Activated naive CD8-positive, alpha-beta T cell treated with anti-CD3 and anti-CD28 coated beads, Interleukin-2, amount 10 ng/mL, durations not matched to agents 7 days and 5 days (primary cell): ENCODE data around the gene BRD7. TPM values are rescaled to one million over a fixed set of nuclear protein-coding genes. Genes with fewer than 3 reads are reported as not detected.

Experiments
- ATAC-seq: fragments of 150-1000 bp; cut with Tn5 transposase; one replicate; pipeline ENCODE4 v1.10.0; 2021; ENCODE audit warnings: low read depth, moderate library complexity
- POLR2A ChIA-PET: fragments of 350-600 bp; sonication (Branson Sonifier 250); formaldehyde crosslinking; loops from one replicate; lab custom pipeline; 2021; ENCODE audit warnings: antibody characterized with exemption; lab: Charles Lee
- DNase-seq: peaks from one replicate; pipeline ENCODE4 v3.0.0; 2021
- H3K27ac Mint-ChIP-seq: one replicate; pipeline ENCODE4 v1.8.0; 2022; ENCODE audit warnings: mild to moderate bottlenecking, mixed read lengths
- H3K27me3 Mint-ChIP-seq: one replicate; pipeline ENCODE4 v1.8.0; 2022; ENCODE audit warnings: mild to moderate bottlenecking, moderate library complexity, mixed read lengths
- H3K36me3 Mint-ChIP-seq: one replicate; pipeline ENCODE4 v1.8.0; 2021; ENCODE audit warnings: mild to moderate bottlenecking, mixed read lengths
- H3K4me1 Mint-ChIP-seq: one replicate; pipeline ENCODE4 v1.8.0; 2021; ENCODE audit warnings: mixed read lengths
- H3K4me3 Mint-ChIP-seq: one replicate; pipeline ENCODE4 v1.8.0; 2022; ENCODE audit warnings: mild to moderate bottlenecking, moderate library complexity, mixed read lengths
- H3K9me3 Mint-ChIP-seq: one replicate; pipeline ENCODE4 v1.8.0; 2021; ENCODE audit warnings: mixed read lengths
- total RNA-seq, 2 experiments: library from RNA; stranded (reverse); gene quantifications; one replicate each; pipeline ENCODE4 v1.2.3, GENCODE V29; 2021

The BRD7 gene
- total RNA-seq, 2 experiments from 2014 or later: 81.4 to 84.3 TPM

DNA sequence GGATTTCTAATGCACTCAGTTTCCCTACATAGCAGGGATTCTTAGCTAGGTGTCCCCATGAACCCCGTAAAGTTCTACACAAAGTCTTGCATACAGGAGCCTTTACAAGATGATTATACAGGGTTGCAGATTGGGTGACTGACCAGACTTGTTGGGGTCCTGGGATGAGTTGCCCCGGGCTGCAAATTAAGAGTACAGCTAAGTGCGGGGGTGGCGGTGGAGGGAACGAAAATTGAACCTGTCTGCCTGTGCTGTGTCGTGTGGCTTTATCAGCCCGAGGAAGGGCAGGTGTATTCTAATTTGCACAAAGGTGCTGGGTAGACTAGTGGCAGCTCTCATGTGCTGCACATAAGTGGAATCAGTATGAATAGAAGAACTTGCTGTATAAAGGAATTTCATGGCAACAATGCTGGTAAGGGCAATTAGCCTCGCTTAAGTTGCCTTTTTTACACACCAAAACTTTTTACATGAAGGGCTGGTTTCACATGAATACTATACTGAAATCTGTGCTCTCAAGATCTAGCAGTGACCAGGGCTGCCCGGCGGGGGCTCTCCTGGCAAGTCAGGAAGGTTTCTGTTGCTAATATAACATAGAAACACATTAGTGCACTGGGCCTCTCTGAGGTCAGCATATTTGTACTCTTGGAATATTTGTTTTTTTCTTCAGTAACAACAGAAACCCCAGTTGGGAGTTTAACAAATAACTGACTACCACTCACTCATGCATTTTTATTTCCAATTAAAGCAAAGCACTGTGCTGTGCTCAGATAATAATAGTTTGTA is 51.7 kb downstream of the BRD7 start:
- Mint-ChIP-seq H3K9me3 (no peaks in the 10 kb centered on the region), H3K36me3 (peaks cover 25% of the 10 kb centered on the region), H3K4me3 (no peak overlapping the region), H3K27ac (no peak overlapping the region), H3K4me1 (peaks cover 21% of the 10 kb centered on the region), H3K27me3 (no peaks in the 10 kb centered on the region)
- no peak for ATAC-seq
- DNase-seq: no peak
- POLR2A ChIA-PET: no interaction called here

DNA sequence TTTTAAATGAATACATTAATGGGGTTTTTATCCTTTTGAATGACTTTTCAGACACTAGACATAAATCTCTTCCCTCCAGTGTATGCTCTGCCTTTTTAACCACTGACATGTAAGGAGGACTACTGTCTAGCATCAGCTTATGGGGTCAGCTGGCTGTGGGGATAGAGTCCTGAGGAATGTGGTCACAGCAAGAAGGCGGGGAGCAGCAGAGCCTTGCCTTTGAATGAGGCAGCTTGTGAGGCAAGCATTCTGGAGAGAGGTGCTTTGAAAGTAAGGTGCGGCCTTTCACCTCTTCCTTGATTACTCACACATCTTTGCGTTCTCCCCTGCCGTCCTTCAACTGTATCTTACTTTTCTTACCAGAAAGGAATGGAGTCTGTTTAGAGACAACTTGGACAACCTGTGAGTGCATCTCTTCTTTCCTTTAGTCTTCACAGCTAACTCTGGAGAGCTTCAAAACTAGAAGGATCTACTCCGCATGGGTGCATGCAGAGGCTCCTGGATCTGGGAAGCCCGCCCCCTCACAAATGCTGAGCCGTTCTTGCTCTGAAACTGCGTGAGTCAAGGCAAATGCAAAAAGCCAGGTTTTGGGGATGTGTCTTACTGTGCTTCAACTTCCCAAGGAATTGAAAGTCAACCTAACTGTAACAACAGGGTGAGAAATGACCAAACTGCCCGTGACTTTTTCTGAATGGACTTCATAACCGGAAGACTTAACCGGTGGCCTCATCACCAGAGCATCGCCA is 52.5 kb downstream of the BRD7 start:
- H3K9me3 Mint-ChIP-seq: no peaks in the 10 kb centered on the region
- no peak overlapping the region for H3K27ac Mint-ChIP-seq
- POLR2A ChIA-PET: interaction anchor here (0.9 kb wide), 1 partner anchor 34 kb away, joined by 3 read pairs; no protein-coding TSS in a partner anchor
- H3K4me3 Mint-ChIP-seq: no peak overlapping the region
- peaks cover 21% of the 10 kb centered on the region for H3K4me1 Mint-ChIP-seq
- peaks cover 23% of the 10 kb centered on the region for H3K36me3 Mint-ChIP-seq
- no peak for DNase-seq
- ATAC-seq: no peak
- no peaks in the 10 kb centered on the region for H3K27me3 Mint-ChIP-seq

DNA sequence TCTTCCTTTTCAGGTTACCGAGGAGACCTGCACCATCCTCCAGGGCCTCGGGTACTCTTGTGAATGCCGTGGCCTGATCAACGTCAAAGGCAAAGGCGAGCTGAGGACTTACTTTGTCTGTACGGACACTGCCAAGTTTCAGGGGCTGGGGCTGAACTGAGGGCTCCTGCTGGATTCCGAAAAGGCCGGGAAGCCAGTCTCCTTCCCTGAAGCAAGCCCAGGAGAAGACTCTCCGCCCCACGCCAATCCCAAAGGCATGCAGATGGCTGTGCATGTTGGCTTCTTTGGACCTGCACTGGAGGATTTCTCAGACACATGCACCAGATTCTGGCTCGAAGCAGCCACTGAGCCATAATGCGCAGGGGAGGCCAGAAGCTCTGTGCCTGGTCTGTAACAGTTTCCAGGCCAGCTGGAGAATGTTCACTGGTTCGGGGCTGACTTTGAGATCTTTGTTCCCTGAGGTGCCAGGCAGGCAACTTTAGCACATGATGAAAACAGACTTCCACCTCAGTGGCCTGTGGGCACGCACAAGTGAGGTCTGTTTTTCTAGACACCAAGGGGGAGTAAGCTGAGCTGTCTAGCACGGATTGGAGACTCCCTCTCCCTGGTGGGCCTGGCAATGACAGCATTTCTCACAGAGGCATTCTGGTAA is 53.3 kb downstream of the BRD7 start:
- H3K4me1 Mint-ChIP-seq: peaks cover 21% of the 10 kb centered on the region
- ATAC-seq (no peak), DNase-seq (peak; percentile 23)
- H3K4me3 Mint-ChIP-seq: no peak overlapping the region
- no peaks in the 10 kb centered on the region for H3K27me3 Mint-ChIP-seq
- peaks cover 19% of the 10 kb centered on the region for H3K36me3 Mint-ChIP-seq
- H3K27ac Mint-ChIP-seq: peak overlapping the region; percentile 54
- POLR2A ChIA-PET: interaction anchor here (0.9 to 2.4 kb wide), 2 partner anchors 12 to 33 kb away, joined by 3 to 9 read pairs; no protein-coding TSS in a partner anchor
- no peaks in the 10 kb centered on the region for H3K9me3 Mint-ChIP-seq

DNA sequence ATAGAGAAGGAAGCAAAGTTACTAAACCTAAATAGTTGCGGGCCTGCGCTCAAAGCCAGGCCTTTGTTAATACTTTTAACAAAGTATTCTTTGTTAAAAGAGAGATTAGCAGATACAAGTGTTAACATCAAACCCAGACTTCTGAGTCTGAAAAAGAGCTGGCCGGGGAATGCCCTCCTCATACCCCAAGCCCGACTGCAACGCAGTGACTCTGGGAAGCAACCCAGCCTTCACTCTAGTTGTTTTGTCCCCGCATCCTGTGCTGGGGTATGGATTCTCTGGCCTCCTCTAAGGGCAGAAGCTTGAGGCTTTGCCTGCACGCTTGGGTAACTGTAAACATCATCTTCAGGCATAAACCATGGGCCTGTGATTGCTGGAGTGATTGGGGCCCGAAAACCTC is 54.1 kb downstream of the BRD7 start:
- Mint-ChIP-seq H3K9me3 (no peaks in the 10 kb centered on the region), H3K36me3 (peaks cover 19% of the 10 kb centered on the region), H3K4me3 (no peak overlapping the region), H3K4me1 (peaks cover 25% of the 10 kb centered on the region), H3K27ac (peak overlapping the region; percentile 54), H3K27me3 (no peaks in the 10 kb centered on the region)
- DNase-seq: no peak
- POLR2A ChIA-PET: interaction anchor here (1.1 to 2.4 kb wide), 2 partner anchors 13 to 36 kb away, joined by 4 to 9 read pairs; no protein-coding TSS in a partner anchor
- ATAC-seq: no peak

DNA sequence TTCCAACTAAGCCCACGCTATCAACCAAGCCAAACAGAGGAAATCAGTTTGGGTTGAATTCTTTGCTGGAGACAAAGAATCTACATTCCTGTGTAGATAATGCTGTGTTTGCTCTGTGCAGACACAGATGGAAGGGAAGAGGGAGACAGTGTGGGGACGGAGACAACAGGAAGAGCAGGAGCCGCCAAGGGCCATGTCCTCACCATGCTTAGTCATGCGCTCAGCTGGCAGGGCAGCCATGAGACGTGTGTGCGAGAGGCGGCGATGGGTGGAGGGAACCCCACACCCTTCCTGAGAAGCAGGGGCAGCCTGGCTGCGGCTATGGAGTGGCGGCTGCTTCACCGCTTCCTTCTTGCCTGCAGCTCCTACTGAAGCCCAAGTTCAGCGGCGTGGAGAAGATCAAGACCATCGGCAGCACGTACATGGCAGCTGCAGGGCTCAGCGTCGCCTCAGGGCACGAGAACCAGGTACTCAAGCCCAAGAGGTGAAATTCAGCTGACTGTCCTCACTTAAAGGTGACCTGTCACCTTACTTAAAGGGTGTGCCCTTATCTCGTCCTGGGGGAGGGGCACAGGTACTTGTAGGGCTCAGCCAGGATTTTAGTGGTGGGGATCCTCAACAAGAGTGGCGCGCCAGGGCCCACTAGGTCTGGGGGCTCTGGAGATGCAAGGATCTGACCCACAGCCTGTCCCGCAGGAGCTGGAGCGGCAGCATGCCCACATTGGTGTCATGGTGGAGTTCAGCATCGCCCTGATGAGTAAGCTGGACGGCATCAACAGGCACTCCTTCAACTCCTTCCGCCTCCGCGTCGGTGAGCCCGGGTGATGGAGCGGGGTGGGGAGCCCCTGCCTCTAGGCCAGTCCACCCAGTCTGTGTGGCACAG is 55.0 kb downstream of the BRD7 start:
- Mint-ChIP-seq H3K4me3 (peak overlapping the region; percentile 44), H3K4me1 (peaks cover 25% of the 10 kb centered on the region), H3K9me3 (no peaks in the 10 kb centered on the region), H3K27me3 (no peaks in the 10 kb centered on the region), H3K27ac (peak overlapping the region; percentile 85), H3K36me3 (peaks cover 18% of the 10 kb centered on the region)
- DNase-seq (peak; percentile 62), ATAC-seq (peak; percentile 88)
- POLR2A ChIA-PET: interaction anchor here (0.6 to 2.4 kb wide), 11 partner anchors 13 to 248 kb away, joined by 3 to 9 read pairs (median 4); partner anchors contain the start of genes ADCY7 and HEATR3

DNA sequence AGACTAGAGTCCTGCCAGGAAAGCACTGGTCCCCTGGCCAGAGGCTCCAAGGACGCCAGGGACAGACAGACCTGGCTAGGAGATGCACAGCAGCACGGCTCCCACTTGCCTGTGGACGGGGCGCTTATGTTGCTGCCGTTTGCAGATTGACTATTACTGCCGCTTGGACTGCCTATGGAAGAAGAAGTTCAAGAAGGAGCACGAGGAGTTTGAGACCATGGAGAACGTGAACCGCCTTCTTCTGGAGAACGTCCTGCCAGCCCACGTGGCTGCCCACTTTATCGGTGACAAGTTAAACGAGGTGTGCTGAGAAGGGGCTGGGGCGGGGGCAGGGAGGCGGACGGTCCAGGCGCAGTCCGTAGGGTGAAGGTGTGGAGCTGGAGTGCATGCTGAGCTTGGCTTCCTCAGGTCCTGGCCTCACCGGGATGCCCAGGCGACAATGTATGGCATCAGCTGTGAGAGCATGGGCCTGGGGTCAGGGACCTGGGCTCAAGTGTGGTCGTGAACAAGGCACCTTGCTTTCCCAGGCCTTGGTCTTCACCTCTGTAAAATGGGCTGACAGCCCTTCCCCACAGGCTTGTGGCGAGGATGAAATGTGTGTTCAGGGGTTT is 56.8 kb downstream of the BRD7 start:
- no peak overlapping the region for H3K4me3 Mint-ChIP-seq
- DNase-seq (no peak), ATAC-seq (no peak)
- peaks cover 15% of the 10 kb centered on the region for H3K36me3 Mint-ChIP-seq
- H3K9me3 Mint-ChIP-seq: no peaks in the 10 kb centered on the region
- peaks cover 21% of the 10 kb centered on the region for H3K4me1 Mint-ChIP-seq
- no peaks in the 10 kb centered on the region for H3K27me3 Mint-ChIP-seq
- peak overlapping the region; percentile 63 for H3K27ac Mint-ChIP-seq
- POLR2A ChIA-PET: no interaction called here

DNA sequence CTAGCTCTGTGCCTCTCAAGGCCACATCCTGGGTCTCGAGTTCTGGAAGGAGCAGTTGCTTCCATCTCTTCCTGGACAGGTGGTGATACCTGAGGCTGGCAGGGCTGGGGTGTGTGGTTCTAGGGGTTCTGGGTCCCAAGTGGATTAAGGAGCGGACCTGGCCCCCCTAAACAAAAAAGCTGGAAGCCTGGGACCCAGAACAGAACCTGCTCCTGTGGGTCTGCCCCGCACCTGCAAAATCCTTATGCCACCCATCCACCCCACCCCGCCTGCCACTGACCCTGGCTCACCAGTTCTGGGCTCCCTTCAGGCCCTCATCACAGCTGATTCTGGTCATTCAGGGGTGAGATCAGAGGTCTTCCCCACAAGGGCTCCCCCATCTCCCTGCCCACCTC is 57.7 kb downstream of the BRD7 start:
- POLR2A ChIA-PET: interaction anchor here (0.8 kb wide), 1 partner anchor 39 kb away, joined by 3 read pairs; no protein-coding TSS in a partner anchor
- peaks cover 21% of the 10 kb centered on the region for H3K4me1 Mint-ChIP-seq
- no peaks in the 10 kb centered on the region for H3K9me3 Mint-ChIP-seq
- H3K36me3 Mint-ChIP-seq: peaks cover 16% of the 10 kb centered on the region
- ATAC-seq: no peak
- no peak overlapping the region for H3K27ac Mint-ChIP-seq
- no peak overlapping the region for H3K4me3 Mint-ChIP-seq
- H3K27me3 Mint-ChIP-seq: no peaks in the 10 kb centered on the region
- no peak for DNase-seq

DNA sequence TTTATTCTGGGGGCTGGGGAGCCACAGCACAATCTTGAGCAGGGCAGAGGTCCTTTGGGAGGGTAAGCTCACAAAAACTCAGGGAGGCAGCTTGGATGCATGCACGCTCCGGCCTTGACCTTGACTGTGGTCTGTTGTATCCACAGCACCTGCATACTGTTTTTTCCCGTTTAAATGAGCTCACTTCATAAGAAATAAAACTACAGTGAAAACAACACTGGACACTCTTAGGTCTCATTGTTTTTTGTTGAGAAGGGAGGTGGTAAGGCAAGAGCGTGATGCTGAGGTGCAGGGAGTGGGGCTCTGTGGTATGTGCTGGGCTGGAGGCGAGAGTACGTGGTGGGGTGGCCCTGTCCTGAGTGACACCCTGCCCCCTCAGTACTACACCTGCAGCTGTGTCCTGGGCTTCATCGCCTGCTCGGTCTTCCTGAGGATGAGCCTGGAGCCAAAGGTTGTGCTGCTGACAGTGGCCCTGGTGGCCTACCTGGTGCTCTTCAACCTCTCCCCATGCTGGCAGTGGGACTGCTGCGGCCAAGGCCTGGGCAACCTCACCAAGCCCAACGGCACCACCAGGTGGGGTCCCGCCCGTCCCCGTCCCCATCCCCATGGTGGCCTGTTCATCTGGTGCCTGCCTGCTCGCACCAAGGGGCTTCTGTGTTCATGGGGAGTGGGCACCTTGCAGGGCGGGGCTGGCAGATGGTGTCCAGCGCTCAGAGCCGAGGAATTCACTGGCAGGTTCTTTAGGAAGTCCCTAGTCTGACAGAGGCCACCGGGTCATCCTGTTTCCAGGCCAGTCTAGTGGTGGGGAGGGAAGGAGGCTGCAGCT is 58.3 kb downstream of the BRD7 start:
- no peak overlapping the region for H3K4me3 Mint-ChIP-seq
- peaks cover 16% of the 10 kb centered on the region for H3K36me3 Mint-ChIP-seq
- no peak overlapping the region for H3K27ac Mint-ChIP-seq

DNA sequence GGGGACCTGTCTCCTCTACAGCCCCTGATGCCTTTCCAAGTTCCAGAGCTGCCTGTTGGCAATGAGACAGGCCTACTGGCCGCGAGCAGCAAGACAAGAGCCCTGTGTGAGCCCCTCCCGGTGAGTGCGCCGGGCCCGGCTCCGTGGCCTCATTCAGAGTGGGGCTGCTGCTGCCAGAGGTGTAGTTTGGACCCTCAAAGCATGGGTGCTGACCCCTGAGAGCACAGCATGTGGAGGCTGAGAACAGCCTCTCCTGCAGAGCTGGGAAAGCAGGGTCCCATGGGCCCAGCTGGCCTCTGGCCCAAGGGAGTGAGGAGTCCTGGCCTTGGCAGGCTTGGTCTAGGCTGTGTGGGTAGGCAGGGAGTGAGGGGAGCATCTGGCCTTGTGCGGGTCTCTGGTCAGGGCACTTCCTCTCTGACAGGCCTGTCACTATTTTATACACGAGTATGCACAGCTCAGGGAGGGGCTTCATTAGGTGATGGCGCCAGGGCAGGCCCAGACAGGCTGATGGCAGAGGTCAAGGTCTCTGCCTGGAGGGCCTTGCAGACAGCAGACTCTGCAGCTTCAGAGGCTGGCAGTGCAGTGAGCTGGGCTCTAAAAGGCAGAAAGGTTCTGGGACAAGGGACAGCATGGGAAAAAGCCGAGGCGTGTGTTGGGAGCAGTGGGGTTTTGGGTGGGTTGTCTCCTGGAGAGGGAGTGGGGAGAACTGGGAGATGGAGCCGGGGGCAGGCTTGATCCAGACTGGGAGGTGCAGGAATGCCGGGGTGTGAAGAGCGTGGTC is 59.1 kb downstream of the BRD7 start:
- Mint-ChIP-seq H3K4me1 (peaks cover 19% of the 10 kb centered on the region), H3K9me3 (no peaks in the 10 kb centered on the region), H3K36me3 (peaks cover 17% of the 10 kb centered on the region), H3K4me3 (no peak overlapping the region), H3K27me3 (no peaks in the 10 kb centered on the region), H3K27ac (peak overlapping the region; percentile 78)
- no peak for ATAC-seq
- POLR2A ChIA-PET: interaction anchor here (1.0 kb wide), 1 partner anchor 38 kb away, joined by 3 read pairs; no protein-coding TSS in a partner anchor
- DNase-seq: no peak

More for the DNA sequence above, 58.3 kb downstream of the BRD7 start:
- Mint-ChIP-seq H3K9me3 (no peaks in the 10 kb centered on the region), H3K4me1 (peaks cover 21% of the 10 kb centered on the region), H3K27me3 (no peaks in the 10 kb centered on the region)
- POLR2A ChIA-PET: interaction anchor here (0.8 kb wide), 1 partner anchor 38 kb away, joined by 3 read pairs; no protein-coding TSS in a partner anchor
- no peak for DNase-seq
- ATAC-seq: no peak

DNA sequence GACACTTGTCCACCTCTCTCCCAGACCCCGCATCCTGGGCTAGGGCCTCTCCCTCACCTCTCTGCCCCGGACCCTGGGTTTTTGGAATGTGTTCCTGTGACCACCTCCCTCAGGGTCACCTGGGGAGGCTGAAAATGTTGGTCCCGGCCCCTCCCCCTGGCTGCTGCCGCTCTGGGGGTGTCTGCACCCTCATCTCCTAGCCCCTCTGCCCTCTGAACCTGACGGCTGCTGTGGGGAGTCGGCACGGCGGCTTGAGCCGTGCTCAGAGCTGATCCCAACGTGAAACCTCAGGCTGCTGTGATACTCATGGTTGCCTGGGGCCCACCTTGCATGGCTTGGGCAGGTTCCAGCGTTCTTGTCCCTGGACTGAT is 59.6 kb downstream of the BRD7 start:
- POLR2A ChIA-PET: interaction anchor here (1.0 kb wide), 1 partner anchor 37 kb away, joined by 3 read pairs; no protein-coding TSS in a partner anchor
- Mint-ChIP-seq H3K9me3 (no peaks in the 10 kb centered on the region), H3K4me1 (peaks cover 18% of the 10 kb centered on the region), H3K4me3 (no peak overlapping the region), H3K27me3 (no peaks in the 10 kb centered on the region), H3K27ac (no peak overlapping the region), H3K36me3 (peaks cover 17% of the 10 kb centered on the region)
- no peak for ATAC-seq
- no peak for DNase-seq
